T-helper 9 cell (primary cell): ENCODE measurements around the gene FNDC3B.

Experiments used
- DNase-seq: peaks from one replicate; pipeline ENCODE4 v3.0.0-alpha.2; 2020

Gene FNDC3B

DNA sequence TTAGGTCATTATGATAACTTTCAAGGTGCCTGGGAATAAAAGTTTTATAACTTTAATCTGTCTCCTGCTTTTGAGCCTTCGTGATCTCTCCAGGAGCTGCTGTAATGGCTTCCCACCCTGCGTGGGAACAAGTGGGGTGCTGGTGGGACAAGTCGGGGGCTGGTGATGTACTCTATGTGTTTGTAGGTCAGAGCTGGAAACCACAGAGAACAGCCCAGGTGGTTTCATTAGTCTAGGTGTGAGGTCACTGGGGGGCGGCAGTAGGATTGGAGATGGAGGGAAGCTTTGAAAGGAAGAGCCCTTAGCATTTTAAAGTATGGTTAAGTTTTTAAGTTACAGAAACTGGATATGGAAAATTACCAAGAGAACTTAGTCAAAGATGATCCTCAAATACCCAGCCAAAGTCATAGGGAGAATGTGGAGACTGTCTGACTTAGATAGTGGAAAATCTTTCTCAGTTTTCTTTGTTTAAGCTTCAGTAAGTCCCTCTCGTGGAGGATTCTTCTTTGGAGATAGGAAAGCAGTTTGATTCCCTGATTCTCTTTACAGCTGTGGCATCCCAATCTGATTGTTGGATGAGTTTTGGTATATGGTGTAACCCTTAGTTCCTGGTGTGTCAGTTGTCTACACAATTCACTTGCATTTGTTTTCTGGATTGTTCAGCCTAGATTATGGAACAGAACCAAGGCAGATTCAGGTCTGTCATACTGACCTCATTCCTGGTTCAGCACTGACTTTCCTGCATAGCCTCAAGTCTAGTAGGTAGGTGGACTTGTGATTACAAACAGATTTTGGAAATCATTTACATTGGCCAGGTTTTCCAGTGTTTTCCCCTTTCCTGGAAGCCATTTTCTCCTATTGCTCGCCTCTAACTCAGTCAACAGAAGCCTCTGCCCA lies 115.6 kb downstream of the FNDC3B start:
- DNase-seq, result no peak

DNA sequence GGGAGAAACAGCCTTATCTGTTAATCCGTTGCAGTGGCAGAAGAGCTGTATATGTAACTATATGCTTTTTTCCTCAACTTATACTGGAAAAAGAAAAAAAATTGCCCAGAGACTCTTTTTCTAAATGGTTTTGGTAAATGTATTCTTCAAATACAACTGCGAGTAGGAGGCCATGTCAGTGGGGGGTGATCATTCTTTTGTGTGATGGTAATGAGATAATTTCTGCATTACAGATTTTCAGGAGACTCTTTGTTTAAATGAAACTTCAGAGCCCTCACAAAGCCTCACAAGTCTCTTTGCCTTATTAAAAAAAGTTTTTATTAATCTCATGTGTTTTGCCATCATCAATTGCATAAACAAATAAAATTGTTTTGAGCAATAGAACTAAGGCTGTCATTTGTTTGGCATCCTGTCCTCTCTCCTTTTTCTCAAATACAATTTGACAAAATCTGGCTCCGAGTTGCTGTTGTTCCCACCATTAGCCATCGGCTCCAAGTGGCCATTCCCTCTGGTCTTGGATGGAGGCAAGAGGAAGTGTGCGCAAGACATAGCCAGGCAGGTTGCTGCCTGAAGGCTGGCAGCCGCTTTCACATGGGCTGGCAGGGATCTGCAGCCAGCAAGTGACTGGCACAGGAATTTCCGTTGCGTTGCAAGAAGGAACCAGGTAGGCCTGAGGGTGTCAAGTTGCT lies 116.7 kb downstream of the FNDC3B start:
- no peak for DNase-seq

DNA sequence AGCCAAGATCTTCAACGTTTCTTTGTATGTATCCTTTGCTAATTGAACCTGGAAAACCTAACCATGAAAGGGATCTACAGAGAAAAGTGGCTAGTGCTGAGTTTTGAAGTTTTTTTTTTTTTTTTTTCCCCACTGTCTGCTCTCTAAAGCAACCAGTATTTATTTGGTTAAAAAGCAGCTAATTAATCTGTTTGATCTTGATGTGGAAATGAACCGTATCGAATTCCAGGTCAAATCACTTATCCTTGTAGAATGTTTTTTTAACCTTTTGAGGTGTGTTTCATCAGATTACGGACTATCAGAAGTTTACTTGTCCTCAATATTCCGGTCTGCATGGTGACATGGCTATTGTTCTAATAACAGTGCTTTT lies 117.2 kb downstream of the FNDC3B start:
- DNase-seq, result no peak

DNA sequence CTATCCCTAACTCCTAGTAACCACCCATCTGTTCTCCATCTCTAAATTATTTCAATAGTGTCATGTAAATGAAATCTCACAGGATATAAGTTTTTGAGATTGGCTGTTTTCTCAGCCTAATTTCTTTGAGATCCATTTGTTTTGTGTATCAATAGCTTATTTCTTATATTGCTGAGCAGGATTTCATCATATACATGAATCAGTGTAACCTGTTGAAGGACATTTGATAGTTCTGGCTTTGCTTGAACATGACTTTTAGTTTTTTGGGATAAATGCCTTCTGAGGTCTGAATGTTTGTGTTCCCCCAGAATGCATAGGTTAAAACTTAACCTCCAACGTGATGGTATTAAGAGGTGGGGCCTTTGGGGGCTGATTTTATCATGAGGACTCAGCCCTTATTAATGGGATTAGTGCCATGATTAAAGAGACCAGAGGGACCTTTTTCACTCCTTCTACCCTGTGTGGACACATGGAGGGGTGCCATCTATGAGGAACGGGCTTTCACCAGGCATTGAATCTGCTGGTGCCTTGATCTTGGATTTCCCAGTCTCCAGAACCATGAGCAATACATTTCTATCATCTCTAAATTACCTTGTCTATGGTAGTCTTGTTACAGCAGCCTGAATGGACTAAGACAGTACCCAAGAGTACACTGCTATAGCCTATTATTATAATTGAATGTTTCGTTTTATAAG lies 118.3 kb downstream of the FNDC3B start:
- no peak for DNase-seq

DNA sequence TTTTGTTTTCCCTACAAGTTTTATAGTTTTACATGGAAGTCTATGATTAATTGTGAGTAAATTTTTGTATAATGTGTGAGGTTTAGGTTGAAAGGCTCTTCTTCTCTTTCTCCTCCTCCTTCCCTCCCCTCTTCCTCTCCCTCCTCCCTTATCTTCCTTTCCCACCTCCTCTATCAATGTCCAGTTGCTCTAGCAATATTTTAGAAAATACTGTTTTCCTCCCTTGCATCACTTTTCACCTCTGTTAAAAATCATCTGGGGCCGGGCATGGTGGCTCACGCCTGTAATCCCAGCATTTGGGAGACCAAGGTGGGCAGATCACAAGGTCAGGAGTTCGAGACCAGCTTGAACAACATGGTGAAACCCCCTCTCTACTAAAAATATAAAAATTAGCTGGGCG lies 119.4 kb downstream of the FNDC3B start:
- DNase-seq, result no peak

DNA sequence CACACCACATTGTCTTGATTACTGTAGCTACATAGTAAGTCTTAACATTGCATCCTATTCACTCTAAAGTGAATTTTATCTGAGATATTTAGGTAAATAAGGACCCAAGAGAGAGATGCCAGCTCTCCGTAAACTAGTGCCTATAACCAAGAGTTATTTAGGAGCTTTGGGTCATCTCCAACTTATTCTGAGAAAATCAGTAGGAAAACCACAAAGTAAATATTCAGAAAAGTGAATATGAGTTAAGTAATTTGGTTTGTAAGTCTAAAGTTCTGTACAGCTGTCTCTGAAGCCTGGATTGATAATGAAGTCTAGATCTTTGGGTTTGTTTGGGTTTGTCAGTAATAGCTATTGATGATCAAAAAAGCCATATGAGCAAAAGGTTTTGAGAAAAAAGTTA lies 120.0 kb downstream of the FNDC3B start:
- no peak for DNase-seq

DNA sequence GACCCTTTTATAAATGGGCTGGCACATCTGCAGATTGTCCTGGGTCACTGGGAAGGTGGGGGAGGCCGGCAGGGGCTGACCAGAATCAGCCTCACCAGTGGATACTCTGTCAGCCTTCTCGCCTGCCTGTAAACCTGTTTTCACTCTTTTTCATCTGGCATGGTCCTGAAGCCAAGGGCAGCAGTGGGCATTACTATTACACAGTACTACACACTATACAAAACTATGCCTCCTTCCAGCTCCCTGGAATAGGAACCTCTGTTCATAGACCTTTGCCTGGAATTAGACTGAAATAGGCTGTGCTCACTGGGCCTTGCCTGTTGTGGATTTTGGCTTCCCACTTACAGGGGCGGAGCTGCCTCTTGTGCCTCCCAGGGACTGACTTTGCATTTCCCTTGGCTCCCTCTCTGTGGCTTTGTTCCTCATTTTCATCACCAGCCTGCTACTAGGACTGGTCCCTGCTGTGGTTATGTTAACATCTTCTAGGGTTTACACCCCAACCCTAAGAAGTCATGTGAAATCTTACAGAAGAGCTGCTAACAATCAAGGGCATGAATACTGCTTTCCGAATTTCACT lies 120.7 kb downstream of the FNDC3B start:
- DNase-seq, result no peak

DNA sequence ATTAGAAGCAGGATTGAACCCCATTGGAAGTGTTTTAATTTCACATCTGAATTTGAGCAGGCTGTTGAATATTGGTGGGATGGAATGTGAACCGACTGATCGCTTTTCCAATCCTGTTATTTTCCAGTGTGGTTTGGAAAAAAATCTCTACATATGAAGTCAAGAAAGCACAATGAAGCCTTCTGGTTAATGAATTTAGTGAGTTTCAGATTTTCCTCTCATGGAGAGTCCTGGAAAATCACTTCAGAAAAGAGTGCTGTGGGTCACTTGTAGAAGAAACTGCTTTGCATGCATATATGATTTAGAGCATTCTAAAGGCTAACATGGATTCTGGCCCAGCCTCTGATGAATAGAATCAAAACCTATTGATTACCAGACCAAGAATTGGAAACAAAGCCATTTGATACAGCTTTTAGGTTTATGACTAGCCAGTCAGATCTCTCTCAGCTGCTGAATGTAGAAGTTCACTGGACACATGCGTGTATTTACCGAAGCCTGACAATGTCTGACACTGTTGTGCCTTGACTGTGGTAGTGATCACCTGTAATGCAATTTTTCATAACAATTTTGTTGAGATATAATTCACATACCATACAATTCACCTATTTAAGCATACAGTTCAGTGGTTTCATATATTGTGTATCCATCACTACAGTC lies 121.9 kb downstream of the FNDC3B start:
- DNase-seq, result no peak

DNA sequence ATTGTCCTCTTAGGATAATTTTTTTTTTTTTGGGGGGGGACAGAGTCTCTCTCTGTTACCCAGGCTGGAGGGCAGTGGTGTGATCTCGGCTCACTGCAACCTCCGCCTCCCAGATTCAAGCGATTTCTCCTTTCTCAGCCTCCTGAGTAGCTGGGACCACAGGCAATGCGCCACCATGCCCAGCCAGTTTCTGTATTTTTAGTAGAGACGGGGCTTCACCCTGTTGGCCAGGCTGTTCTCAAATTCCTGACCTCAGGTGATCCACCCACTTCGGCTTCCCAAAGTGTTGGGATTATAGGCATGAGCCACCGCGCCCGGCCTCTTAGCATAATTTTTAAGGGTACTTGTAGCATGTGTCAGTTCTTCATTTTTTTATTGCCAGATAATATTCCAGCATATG lies 122.6 kb downstream of the FNDC3B start:
- no peak for DNase-seq

DNA sequence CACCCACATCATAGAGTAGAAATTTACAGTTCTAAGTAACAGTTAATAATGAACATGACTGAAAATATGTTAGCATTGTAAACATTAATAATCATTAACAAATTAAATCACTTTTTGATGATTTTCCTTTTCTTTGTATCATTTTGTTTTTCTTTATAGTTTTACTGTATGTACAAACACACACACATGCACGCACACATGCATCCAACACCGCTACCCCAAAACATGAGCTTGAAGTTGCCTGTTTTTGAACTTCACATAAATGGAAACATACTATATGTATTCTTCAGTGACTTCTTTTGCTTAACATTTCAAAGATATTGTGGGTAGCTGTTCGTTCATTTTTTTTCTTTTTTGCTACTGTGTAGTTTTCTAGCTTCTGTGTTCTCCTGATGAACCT lies 123.9 kb downstream of the FNDC3B start:
- no peak for DNase-seq

DNA sequence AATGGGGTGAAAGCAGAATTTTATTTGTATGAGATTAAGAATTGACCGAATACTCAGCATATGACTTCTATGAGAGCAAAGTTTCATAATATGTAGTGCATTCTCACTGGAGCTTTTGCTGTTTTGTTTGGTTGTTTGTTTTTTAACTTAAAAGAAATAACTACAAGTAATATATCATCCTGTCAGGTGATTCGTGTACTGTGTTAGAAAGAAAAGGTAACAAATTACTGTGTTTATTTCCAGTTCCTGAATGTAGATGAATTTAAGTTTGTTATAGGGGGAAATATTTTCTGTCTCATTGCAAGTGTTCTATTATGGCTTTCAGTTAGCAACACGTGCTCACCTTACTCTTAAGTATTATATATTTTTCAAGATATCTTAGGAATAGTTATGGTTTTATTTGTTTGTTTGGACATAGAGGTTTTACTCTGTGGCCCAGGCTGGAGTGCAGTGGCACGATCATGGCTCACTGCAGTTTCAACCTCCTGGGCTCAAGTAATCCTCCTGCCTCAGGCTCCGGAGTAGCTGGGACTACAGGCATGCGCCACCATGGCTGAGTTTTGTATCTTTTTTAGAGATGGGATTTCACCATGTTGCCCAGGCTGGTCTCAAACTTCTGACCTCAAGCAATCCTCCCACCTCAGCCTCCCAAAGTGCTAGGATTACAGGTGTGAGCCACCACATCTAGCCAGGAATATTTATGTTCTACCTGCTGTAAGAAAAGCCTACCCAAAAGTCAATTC lies 125.4 kb downstream of the FNDC3B start:
- DNase-seq, result no peak

DNA sequence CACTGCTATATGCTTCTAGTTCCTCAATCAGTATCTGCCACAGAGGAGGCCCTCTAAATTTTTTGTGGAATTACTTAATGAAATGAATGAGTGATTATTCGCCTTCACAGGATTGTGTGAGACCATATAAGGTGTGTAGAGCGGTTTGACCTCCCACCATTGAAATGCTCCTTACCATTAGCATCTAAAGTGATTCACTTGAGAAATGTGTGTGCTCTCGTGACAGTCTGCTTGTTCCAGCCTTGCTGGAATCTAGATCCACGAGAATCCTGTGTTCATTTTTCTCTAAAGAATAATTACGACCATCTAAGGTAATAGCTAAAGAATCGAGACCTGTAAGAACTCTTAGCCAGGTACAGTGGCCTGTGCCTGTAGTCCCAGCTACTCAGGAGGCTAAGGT lies 126.9 kb downstream of the FNDC3B start:
- DNase-seq, result no peak

DNA sequence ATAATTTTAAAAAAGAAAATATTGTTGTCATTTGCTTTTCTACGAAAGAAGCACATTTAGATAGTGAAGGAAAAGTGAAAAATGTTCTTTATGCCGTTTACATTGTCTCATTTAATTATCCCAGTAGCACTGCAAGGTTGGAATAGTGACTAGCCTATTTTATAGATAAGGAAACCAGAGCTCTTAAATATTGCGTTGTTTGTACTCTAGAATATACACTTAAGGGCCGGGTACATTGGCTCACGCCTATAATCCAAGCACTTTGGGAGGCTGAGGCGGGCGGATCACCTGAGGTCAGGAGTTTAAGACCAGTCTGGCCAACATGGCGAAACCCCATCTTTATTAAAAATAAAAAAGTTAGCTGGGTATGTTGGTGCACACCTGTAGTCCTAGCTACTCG lies 127.5 kb downstream of the FNDC3B start:
- DNase-seq, result no peak

DNA sequence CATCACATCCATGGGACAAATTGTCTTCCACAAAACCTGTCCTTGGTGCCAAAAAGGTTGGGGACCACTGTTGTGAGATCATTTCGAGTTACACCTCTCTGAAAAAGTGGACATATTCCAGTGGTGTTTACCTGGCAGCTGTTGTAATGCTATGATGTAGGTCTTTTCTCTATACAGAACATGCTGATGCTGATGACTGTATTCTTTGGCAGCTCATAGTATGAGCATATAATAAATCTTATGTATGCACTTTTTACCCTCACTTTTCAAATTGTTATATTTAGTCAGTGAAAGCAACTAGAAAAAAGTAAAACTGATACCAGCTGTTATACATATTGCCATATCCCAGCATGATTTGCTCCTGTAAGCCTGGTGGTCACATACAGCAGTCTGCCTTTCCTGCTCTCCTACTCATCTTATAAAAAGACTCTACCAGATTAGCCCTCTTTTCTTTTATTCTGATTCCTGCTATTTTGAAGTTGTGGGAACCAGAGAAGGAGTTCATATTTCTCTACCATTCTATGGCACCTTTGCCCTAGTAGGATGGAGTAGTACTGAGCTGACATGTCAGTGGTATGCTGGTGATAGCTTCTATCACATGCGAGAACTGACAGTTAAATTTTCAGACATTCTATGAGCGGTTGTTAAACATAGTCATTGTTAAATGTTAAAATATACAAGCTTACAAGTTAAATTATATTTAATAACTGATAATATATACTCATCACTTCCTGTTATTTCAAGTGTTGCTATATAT lies 128.7 kb downstream of the FNDC3B start:
- DNase-seq, result no peak

DNA sequence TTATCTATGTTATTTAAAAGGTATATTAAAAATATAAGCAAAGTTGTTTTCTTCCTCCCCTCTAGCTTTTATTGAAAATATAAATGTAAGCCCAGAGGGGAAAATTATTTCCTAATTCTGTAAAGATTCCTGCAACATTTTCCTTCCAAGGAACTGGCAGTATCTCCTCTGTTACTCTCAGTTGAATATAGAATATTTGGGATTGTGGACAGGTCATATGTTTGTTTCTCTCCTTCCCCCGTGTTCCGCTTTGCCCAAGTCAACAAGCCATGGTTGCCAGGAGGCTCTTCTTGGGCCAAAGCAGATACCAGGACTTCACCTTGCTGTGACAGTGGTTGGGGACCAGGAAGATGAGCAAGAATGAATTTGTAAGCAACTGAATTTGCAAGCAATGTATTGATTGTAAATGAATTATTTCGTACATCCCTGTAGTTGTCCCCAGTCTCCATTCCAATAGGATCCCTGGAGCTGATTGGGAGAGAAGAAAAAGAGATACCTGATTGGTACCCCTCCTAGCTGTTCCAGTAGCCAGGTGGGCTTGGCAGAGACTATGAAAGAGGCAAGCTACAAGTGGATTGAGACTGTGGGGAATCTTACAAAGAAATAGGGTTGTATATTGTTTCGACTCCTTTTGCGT lies 130.8 kb downstream of the FNDC3B start:
- no peak for DNase-seq

DNA sequence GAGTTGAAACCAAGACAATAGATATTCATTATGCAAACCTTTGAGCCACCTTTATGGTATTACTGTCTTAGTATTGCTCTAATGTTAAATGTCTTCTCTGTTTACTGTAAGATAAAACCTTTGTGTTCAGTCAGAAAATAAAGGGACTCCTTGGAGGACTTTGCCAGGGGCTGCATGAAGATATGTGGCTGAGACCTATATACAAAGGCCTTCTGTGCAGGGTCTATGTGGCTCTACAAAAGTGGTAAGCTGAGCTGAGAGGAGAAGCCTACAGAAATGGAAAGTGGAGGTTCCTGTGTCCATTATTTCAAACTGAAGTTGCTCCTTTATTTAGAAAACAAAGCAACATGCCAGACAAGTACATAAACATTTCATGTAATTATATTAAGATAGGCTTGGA lies 131.5 kb downstream of the FNDC3B start:
- DNase-seq, result no peak

DNA sequence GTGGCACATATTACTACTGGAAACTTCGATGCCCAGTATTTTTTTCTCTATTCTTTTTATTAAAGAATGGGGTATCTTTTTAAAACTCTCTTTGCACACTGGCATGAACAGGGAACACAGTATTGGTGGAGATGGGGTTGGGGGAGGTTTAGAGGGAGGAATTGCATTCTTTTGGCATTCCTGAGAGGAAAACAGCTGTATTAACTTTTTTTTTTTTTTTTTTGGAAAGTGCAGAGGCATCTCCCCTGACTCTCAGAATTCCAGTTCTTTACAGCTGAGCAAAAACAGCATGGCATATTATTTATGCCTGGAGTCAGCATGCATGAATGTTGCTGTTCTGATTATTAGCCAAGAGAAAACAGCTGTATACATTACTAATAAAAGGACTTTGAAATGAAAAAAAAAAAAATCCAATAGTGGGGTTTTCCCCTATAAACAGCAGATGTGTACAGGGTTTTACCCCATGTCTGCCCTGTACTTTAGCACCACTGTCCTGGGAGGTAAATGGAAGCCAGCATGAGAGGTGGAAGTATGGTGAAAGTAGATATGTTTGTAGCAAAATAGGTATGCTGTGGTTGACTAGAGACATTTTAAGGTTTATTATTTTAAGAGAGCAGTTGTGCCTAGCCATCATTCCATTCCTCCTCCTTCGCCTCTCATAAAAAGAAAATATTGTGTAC lies 132.2 kb downstream of the FNDC3B start:
- DNase-seq, result no peak

DNA sequence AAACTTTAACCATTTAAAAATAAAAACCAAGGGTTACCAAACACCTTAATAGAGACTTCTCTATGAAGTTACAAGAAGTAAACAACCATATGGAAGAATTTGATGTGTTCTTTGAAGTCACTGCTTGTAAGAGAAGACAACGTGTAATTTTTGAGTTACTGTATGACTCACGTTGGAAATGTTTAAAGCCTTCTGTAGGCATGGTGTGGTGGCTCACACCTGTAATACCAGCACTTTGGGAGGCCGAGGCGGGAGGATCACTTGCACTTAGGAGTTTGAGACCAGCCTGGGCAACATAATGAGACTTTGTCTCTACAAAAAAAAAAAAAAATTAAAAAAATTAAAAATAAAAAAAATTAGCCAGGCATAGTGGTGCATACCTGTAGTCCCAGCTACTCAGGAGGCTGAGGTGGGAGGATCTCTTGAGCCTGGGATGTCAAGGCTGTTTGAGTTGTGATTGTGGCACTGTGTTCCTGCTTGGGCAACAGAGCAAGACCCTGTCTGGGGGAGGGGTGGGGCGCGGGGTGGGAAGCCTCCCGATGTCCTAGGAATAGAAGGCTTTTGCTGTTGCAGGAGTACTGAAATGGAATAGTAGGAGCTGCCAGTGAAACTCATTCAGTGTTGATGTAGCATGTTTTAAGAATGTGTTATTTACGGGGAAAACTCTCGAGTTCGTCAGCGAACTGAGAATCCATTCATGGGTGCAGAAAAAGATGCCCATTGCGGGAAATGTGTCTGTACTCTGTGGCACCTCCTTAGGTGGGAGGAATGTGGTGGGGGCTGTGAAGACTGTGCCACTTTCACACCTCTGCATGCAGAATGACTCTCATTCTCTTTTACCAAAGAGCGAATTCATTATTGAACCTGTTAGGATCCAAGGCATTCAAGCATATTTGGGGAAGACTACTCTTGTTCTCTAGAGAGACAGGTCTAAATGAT lies 134.2 kb downstream of the FNDC3B start:
- no peak for DNase-seq
